Superior temporal gyrus (tissue), 1 donor: ENCODE data around the gene SLC12A7.

Source experiments
- DNase-seq: peaks from one replicate; pipeline ENCODE4 v3.0.0-alpha.2; 2016; ENCODE audit errors: extremely low spot score

The SLC12A7 gene

GRCh38 chr5:1077491-1078020 is 34.3 kb downstream of the SLC12A7 start:
- no peak for DNase-seq

- DNase-seq, result no peak
Observed at GRCh38 chr5:1077026-1077425, 34.8 kb downstream of the SLC12A7 start.

GRCh38 chr5:1076406-1076805 is 35.5 kb downstream of the SLC12A7 start:
- DNase-seq, result no peak

GRCh38 chr5:1075931-1076330 is 35.9 kb downstream of the SLC12A7 start:
- no peak for DNase-seq

GRCh38 chr5:1075555-1075881 is 36.3 kb downstream of the SLC12A7 start:
- no peak for DNase-seq

- no peak for DNase-seq
Observed at GRCh38 chr5:1074816-1075554, 36.9 kb downstream of the SLC12A7 start.

GRCh38 chr5:1074226-1074625 is 37.6 kb downstream of the SLC12A7 start:
- no peak for DNase-seq

- DNase-seq, result no peak
Observed at GRCh38 chr5:1073239-1074102, 38.4 kb downstream of the SLC12A7 start.

- DNase-seq, result no peak
Observed at GRCh38 chr5:1069720-1070088, 42.2 kb downstream of the SLC12A7 start.

- DNase-seq, result no peak
Observed at GRCh38 chr5:1068895-1069719, 42.8 kb downstream of the SLC12A7 start.

- no peak for DNase-seq
Observed at GRCh38 chr5:1068204-1068894, 43.5 kb downstream of the SLC12A7 start.

GRCh38 chr5:1067141-1068121 is 44.4 kb downstream of the SLC12A7 start:
- DNase-seq, result no peak

- no peak for DNase-seq
Observed at GRCh38 chr5:1066676-1067075, 45.2 kb downstream of the SLC12A7 start.

- no peak for DNase-seq
Observed at GRCh38 chr5:1065891-1066650, 45.8 kb downstream of the SLC12A7 start.

GRCh38 chr5:1065143-1065750 is 46.6 kb downstream of the SLC12A7 start:
- no peak for DNase-seq

GRCh38 chr5:1064383-1065142 is 47.3 kb downstream of the SLC12A7 start:
- DNase-seq, result no peak

- no peak for DNase-seq
Observed at GRCh38 chr5:1063661-1064382, 48.0 kb downstream of the SLC12A7 start.
